HG03457 (cell line): Measurements from ENCODE around the gene SOCS6.
"Not testable (repeated sequence)": the region's sequence is repeated elsewhere in the genome, so short reads cannot be mapped to it uniquely, and the experiment has no call there.

Experiments
- ATAC-seq: cut with Tn5 transposase; IDR thresholded peaks from one replicate; pipeline ENCODE4 v1.9.1; 2021; ENCODE audit warnings: moderate number of reproducible peaks; ENCODE audit not compliant: unreplicated experiment

Gene SOCS6

DNA sequence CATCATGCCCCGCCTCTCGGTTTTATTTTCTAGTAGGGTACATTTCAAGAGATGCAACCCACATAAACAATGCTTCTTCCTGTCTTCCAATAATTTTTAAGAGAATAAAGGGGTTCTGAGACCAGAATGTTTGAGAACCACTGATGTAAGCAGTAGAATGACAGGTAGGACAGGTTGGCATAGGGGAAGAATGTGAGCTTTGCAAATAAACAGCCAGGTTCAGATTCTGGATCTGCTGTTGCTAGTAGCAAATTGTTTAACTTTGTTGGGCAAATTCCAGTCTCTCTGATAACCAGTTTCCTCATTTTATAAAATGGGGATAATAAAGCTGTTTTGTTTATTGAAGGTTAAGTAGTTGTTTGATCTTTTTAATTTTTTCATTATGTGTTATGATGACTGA lies 32.8 kb downstream of the SOCS6 start:
- no peak for ATAC-seq

DNA sequence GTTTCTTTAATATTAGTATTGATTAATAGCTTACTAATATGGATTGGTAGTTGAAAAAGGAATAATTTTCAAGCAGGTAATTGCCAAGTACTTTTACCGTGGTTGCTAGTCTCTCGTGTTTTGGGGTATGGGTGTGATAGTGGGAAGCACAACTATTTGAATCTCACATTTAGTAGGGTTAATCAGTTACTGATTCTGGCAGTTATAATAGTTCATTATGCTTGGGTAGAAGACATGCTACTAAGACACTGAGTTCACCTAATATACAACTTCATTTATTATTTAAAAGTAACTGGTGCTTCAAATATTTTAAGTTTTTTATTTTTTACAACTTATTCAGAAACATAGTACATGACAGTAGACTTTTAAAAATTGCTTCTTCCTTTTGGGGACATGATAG lies 33.5 kb downstream of the SOCS6 start:
- ATAC-seq = no peak

DNA sequence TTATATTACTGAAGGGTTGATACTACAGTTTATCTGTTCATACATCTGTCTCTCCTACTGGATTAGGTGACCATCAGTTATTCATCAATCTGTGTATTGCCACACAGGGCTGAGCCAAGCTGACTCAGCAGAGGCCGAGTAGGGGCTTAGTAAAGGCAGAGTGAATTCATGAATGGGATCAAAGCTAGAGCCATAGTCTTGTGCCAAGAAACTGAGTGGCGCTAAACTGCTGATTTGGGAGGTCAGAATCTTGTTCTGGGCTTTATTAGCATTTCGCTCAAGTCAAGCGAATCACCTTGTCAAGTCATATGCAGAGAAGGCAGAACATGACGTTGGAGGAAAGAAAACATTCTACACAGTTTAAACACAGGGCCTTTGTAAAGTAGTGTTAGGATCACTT lies 34.1 kb downstream of the SOCS6 start:
- no peak for ATAC-seq

DNA sequence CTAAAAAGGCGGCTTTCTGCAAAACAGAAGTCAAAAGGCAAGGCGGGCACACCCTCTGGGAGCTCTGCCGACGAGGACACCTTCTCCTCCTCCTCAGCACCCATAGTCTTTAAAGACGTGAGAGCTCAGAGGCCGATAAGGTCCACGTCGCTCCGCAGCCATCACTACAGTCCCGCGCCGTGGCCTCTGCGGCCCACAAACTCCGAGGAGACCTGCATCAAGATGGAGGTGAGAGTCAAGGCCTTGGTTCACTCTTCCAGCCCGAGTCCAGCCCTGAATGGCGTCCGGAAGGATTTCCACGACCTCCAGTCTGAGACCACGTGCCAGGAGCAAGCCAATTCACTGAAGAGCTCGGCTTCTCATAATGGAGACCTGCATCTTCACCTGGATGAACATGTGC lies 36.1 kb downstream of the SOCS6 start:
- ATAC-seq = no peak

DNA sequence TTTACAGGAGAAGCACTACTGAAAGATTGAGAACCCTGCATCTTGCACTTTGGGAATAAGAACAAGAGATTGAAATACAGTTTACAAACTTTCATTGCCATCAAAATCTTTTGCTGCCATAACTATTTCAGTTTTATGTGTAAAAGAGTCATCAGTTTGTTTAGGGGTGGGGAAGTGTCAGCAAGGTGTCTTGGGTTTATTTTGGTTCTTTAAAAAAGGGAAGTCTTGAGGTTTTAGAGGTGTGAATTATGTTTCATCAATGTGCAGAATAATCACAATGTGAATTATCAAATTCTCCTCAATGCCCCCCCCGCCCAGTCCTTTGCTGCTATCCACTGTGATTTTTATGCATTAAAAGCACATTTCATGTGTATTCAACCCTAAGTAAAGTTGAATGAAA lies 37.4 kb downstream of the SOCS6 start:
- ATAC-seq = no peak

DNA sequence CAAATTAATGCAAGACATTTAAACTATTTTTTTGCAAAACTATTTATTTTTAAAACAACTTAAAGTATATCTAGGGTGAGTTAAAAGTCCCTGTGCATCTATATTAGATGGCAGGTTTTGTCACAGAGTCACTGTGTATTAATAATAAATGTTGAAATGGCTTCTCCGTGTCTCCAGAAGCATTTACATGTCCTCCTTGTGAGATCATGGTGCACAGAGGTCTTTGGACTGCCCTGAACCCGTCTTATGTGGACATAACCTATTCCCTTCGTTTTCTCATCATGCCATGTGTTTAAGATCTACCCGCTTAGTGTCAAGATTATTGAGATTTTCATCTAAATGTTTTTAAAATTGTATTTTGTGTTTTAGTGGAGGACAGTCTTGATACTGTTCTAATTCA lies 39.3 kb downstream of the SOCS6 start:
- ATAC-seq = no peak

DNA sequence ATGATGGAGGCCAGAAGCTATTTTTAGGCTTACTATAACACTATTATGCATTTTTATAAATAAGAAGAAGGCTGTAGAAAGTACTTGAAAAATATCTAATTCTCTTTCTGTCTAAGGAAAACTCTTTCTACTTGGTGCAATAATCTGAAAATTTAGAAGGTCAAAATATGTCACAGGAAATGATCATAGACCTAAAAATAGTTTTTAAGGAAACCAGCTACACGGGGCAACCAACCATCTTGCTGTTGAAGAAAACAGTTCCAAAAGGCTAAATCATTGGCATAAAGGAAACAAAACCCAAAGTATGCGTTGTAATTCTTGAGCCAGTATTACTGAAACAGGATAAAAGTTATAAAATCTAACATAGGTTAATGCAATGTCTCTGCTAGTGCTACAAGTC lies 40.2 kb downstream of the SOCS6 start:
- ATAC-seq = no peak

DNA sequence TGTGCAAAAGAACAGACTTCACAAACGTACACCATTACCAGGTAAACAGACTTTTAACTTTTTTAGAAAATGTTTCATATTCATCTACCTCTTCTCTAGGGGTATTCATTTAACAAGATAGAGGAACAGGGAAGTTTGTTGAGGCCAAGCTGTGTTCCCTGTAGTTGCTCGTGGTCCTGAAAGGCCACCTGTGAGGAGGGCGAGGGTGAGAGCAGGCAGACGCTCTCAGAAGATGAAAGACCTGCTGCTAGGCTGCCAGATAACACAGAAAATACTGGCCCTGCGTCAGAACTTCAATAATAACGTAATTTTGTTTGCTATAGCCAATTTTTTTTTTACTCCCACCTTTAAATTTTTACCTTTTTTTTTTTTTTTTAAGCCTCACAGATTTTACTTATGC lies 42.0 kb downstream of the SOCS6 start:
- ATAC-seq = no peak

DNA sequence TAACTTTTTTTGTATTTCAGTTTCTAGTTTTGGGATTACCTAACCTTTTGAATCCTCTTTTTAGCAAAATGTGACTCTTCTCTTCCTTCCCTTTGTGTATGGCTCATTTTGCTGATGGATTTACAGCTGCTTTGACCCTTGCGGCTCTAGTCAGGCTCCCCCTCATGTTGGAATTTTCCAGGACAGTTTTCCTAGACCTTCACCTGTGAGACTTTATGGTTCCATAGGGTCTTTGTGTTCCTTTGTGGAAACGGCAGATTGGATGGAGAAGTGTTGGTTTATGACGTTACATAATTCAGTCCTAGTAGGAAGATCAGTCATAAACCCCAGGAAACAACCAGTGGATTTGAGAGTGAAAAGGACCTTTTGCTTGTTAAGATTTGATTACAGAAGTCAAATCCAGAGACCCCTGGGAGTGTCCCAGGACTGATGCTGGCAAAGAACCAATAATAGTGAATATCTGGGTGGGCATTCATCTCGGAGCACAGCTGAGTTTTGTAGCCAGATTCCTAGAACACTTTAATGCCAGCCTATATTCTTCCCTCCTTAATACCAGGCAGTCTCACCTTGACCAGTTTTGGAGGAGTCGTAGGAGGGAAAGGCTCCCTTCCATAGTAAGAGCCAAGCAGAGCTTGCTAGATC lies 42.7 kb downstream of the SOCS6 start:
- no peak for ATAC-seq

DNA sequence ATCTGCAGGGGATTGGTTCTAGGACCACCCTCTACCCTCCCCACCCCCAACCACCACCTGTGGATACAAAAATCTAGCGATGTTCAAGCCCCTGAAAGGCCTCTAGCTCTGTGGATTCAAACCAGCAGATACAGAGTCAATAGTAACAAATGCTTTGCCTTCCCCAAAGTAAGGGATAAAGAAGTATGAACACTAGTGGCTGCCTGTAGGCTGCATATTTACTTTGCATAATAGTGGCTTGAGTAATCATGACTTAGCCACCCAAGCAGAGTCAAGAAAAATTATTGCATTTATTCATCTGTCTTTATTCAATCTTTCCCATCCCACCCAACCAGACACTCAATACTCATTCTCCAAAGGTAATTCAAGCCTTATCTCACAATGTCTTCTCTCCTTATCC lies 43.8 kb downstream of the SOCS6 start:
- ATAC-seq = no peak

DNA sequence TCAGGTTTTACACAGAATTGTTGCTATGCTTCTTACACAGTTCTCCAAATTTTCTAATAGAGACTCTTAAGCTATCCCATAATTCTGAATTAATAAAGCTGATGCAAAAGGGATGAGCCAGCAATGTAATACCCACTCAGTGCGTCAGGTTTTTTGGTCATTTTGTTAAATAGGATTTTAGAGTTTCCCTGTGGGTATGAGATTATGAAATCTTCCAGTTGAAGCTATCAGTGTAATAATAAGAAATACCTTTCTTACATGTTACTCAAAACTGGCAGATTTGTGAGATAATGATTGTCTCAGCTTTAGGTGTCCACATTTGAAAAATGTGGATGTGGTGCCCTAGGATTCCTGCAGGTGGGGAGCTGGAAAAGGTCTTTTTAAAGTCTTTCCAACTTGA lies 44.5 kb downstream of the SOCS6 start:
- ATAC-seq = no peak

DNA sequence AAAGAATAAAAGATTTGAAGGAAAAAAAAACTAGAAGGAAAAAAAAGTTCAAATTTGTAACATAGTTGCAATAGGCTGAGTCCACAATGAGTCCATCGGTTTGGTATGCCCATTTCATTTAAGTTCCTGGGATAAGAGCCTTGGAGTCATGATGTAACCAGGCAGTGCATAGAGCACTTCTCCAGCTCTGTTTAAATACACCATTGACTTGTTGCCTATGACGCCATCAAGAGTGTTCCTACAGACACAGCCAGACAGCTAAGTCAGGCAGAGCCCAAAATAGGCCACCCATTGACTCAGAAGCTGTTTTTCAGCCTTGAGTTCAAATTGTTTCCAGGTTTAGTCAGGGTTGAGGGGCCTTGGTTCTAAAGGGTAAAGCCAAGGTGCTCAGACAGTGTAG lies 44.9 kb downstream of the SOCS6 start:
- ATAC-seq = no peak

DNA sequence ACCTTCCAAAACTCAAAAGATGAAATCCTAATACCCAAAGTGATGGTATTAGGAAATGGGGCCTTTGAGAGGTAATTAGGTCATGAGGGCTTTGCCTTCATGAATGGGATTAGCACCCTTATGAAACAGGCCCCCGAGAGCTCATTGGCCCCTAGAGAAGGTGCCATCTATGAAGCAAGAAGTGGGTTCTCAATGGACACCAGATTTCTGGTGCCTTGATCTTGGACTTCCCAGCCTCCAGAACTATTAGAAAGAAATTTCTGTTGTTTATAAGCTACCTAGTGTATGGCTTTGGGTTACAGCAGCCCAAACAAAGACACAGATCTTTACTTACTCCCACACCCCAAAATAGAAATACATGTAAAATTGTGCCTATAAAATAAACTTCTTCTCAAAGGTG lies 45.4 kb downstream of the SOCS6 start:
- ATAC-seq = no peak

DNA sequence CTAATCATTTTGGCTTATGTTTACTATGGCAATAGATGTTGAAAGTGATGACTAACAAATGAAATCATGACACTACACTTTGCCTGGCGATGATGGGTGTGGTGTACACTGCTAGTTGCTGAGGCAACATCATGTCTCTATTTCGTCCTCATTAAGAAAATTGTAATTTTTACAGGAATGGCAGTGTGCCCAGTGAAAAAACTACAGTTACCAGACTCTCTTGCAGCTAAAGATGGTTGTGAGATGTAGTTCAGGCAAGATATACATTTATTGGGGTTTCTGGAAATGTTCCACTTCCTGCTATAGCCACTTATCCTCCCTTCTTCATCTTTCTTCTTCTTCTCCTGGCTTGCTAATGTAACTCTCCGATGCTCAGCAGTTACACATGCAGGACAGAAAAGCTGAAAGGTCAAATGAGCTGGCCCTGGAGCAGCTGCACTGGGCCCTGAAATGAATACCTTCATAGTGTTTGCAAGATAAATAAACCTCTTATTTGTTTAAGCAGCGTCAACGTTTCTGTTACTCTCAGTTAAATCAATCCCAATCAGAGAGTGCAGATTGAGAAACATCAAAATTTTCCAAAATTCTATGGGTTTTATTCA lies 46.0 kb downstream of the SOCS6 start:
- ATAC-seq = no peak

DNA sequence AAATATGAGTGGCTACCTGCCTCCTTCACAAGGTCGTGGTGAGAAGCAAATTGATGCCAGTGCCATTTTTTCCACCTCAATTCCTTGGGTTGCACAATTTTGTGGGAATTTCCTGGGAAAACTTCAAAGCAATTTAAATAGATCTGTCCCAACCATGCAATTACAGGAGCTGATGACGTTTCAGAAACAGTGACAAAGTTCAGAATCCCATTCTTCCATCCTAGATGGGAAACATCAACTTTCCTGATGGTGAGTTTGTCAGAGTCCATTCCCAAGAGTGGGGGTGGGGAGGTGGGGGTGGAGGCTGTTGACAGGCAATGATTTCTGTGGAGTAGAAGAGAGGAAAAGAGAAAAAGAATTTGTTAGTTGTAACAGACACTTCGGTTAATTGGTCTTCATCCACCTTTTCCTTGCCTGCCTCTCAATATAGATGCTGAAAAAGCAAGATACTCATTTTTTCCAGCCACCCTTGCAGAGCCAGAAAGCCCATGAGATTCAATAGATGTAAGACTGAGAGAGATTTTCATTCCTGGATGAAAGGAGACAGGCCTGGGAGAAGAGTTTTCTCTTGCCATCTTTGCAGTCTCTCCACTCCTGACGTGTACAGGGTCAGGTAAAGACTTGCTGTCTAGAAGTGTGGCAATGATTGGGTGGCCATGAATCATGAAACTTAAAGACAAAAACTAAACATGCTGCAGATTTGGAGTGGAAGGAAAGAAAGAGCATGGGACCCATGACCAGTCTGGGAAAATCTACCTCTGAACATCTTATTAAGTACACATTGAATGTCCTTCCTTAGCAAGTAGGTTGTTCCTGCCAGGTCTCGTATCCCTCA lies 47.3 kb downstream of the SOCS6 start:
- no peak for ATAC-seq

DNA sequence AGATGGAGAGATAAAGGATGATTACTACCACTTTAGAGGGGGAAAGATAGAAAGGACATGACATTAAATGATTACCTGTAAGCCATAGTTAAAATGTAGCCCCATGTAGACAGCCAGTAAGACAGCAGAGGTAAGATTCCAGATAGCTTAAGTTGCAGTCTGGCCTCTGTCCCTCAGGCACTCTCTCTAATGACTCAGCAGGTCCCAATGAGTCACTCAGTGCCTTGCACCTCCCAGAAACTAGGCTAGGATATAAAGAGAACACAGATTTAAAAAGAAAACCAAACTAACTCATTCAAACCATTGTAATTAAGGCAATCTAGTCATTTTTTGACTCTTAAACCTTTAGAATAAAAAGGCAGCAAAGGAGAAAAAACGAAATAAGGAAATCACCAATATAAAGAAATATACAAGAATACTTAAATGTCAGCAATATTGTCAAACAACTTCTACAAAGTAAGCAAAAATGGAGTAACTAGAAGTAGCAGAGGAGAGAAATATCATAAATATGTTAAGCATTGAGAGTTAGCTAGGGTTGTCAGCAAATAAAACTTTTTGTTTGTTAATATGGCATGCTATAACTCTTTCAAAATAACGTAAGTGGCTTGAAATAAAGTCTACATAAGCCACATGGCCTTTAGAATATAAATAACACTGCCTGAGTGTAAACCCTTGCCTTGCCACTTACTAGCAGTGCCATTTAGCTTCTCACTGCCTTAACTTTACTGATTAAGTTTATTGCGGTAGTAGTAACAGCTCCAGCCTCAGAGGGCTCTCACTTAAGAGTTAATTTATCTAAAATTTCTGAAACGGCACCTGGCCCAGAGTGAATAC lies 48.5 kb downstream of the SOCS6 start:
- ATAC-seq = no peak

DNA sequence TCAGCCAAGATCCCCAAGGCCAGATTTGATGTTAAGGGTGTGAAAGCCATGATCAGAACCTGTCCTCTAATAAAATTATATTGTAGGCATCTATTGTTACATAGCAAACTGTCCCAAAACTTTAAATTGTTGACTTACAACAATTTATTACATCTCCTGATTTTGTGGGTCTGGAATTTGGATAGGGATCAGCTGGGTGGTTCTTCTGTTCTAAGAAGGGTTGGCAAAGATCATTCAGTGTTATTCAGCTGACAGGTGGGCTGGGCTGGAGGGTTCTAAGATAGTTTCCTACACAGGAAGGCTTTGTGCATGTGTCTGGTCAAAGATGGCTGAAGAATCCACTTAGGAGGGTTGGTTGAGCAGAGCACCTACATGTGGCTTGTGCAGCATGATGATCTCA lies 50.0 kb downstream of the SOCS6 start:
- ATAC-seq = no peak

DNA sequence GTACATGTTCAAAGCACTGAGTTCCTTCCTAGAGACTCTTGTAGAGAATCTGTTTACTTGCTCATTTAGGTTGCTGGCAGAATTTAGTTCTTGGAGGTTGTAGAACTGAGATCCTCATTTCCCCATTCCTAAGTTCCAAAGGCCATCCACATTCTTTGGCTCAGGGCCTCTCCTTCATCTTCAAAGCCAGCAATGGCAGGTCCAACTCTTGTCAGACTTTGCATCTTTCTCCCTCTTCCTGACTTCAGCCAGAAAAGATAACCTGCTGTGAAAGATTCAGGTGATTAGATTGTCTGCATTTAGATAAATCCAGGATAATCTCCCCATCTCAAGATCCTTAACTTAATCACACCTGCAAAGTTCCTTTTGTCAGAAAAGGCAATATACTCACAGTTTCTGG lies 51.1 kb downstream of the SOCS6 start:
- no peak for ATAC-seq

DNA sequence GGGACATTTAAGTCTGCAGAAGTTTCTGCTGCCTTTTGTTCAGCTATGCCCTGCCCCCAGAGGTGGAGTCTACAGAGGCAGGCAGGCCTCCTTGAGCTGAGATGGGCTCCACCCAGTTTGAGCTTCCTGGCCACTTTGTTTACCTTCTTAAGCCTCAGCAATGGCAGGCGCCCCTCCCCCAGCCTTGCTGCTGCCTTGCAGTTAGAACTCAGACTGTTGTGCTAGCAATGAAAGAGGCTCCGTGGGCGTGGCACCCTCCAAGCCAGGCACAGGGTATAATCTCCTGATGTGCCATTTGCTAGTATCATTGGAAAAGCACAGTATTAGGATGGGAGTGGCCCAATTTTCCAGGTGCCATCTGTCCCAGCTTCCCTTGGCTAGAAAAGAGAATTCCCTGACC lies 59.6 kb downstream of the SOCS6 start:
- not testable (repeated sequence) for ATAC-seq

DNA sequence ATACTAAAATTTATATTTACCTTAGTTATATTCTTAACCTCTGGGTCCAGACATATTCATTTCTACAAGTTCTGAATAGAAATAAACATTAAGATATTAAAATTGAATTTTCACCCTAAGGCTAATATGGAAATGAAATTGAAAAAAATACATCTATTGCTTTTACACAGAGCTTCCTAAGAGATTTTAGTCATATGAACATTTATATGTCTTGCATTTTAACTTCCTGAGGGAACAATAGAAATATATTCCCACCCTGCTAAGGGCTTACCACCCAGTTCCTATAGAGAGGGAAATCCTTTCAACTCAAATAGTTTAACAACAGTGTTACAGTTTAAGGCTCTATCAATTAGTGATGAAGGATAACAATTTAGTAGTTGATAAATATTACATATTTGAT lies 60.5 kb downstream of the SOCS6 start:
- no peak for ATAC-seq

DNA sequence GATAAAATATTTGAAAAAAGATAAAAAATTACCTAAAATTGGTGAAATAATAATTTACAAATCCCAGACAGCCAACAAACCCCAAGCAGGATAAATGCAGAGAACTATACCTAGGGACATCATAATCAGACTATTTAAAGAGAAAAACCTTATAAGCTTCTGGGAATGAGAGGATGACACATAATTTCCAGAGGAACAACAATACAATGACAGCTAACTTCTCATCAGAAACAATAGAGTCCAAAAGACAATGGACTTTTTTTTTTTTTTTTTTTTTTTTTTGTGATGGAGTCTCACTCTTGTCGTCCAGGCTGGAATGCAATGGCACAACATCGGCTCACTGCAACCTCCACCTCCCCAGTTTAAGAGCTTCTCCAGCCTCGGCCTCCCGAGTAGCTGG lies 65.2 kb downstream of the SOCS6 start:
- ATAC-seq = no peak
